PC-3 (cell line): ENCODE measurements around the gene GNG8. TPM values are rescaled to one million over a fixed set of nuclear protein-coding genes. Genes with fewer than 3 reads are reported as not detected.

Experiments used
- ATAC-seq: fragments of 200-7000 bp; cut with Tn5 transposase; 2 replicates; pipeline ENCODE4 v1.9.1; 2020; ENCODE audit warnings: mild to moderate bottlenecking, moderate library complexity
- BruUV-seq: library from RNA; stranded (reverse); fragments of 400-500 nt; replicated peaks from 2 replicates; lab custom pipeline; 2021; lab: Mats Ljungman, UMichigan
- CTCF ChIA-PET: fragments of 300-600 bp; sonication (Branson Sonifier 250); formaldehyde crosslinking; loops from one replicate; lab custom pipeline; 2022; ENCODE audit warnings: antibody characterized with exemption; lab: Charles Lee
- POLR2A ChIA-PET: fragments of 300-600 bp; sonication (Branson Sonifier 250); formaldehyde crosslinking; loops from one replicate; lab custom pipeline; 2022; ENCODE audit warnings: antibody characterized with exemption; ENCODE audit not compliant: unreplicated experiment; lab: Charles Lee
- DNase-seq: peaks from one replicate; pipeline ENCODE4 v3.0.0-alpha.2; 2015
- H2AFZ ChIP-seq: fragments of 300-600 bp; sonication (generic); 2 replicates; pipeline ENCODE4 v1.6.0; 2016; ENCODE audit warnings: antibody characterized with exemption, low read length
- H3F3A ChIP-seq: fragments of 300-600 bp; sonication (generic); one replicate; pipeline ENCODE4 v1.6.0; 2017; ENCODE audit warnings: antibody characterized with exemption, low read length, control low read depth, mild to moderate bottlenecking; ENCODE audit not compliant: unreplicated experiment
- H3K27ac ChIP-seq: fragments of 300-600 bp; sonication (generic); 2 replicates; pipeline ENCODE4 v1.5.1; 2016; ENCODE audit warnings: mild to moderate bottlenecking, low read length
- H3K27me3 ChIP-seq: fragments of 300-600 bp; sonication (generic); 2 replicates; pipeline ENCODE4 v1.6.1; 2016; ENCODE audit warnings: low read length, mixed read lengths
- H3K36me3 ChIP-seq: fragments of 300-600 bp; sonication (generic); 2 replicates; pipeline ENCODE4 v1.6.1; 2016; ENCODE audit warnings: low read depth, mixed run types, low read length, mixed read lengths
- H3K4me1 ChIP-seq: fragments of 300-600 bp; sonication (generic); 2 replicates; pipeline ENCODE4 v1.5.1; 2016; ENCODE audit warnings: low read length; ENCODE audit not compliant: insufficient read depth
- H3K4me2 ChIP-seq: fragments of 300-600 bp; sonication (generic); 2 replicates; pipeline ENCODE4 v1.6.0; 2016; ENCODE audit warnings: low read length
- H3K4me3 ChIP-seq: fragments of 300-600 bp; sonication (generic); 2 replicates; pipeline ENCODE4 v1.5.1; 2016; ENCODE audit warnings: mild to moderate bottlenecking, low read length, mixed read lengths
- H3K79me2 ChIP-seq: fragments of 300-600 bp; sonication (generic); 2 replicates; pipeline ENCODE4 v1.6.1; 2017; ENCODE audit warnings: low read length, mixed read lengths
- H3K9ac ChIP-seq: fragments of 300-600 bp; sonication (generic); 2 replicates; pipeline ENCODE4 v1.6.0; 2016; ENCODE audit warnings: mild to moderate bottlenecking, low read length
- H3K9me2 ChIP-seq: fragments of 300-600 bp; sonication (generic); replicated peaks from 2 replicates; pipeline ENCODE4 v1.6.1; 2016; ENCODE audit warnings: mixed run types, low read length, mixed read lengths
- H3K9me3 ChIP-seq: fragments of 300-600 bp; sonication (generic); 2 replicates; pipeline ENCODE4 v1.6.1; 2016; ENCODE audit warnings: low read length, mixed read lengths
- H4K20me1 ChIP-seq: fragments of 300-600 bp; sonication (generic); 2 replicates; pipeline ENCODE4 v1.6.1; 2016; ENCODE audit warnings: low read length, mixed read lengths
- CTCF ChIP-seq: fragments of 300-600 bp; sonication (generic); conservative IDR thresholded peaks from 2 replicates; pipeline ENCODE4 v1.5.1; 2017; ENCODE audit warnings: antibody characterized with exemption, low read depth, mild to moderate bottlenecking, low read length
- EZH2 ChIP-seq: fragments of 300-600 bp; sonication (generic); IDR thresholded peaks from one replicate; pipeline ENCODE4 v1.6.1; 2017; ENCODE audit warnings: antibody characterized with exemption, mild to moderate bottlenecking, low read length; ENCODE audit not compliant: unreplicated experiment
- EZH2phosphoT487 ChIP-seq: fragments of 300-600 bp; sonication (generic); IDR thresholded peaks from 2 replicates; pipeline ENCODE4 v1.6.1; 2018; ENCODE audit warnings: mild to moderate bottlenecking, antibody characterized with exemption, low read length, borderline replicate concordance
- intact Hi-C: fragments of 100-400 bp; cut with micrococcal nuclease; formaldehyde crosslinking; loops from 2 replicates; pipeline ENCODE4 v1.9.0; 2023
- total RNA-seq: library from RNA; depleted of rRNA; stranded (reverse); fragments of >200 nt; gene quantifications from 2 replicates; pipeline ENCODE4 v1.2.3, GENCODE V29; 2014

GNG8 gene
- total RNA-seq, 1 experiment from 2014 or later: not detected

- ChIA-PET CTCF (interaction anchor here (0.7 to 2.2 kb wide), 3 partner anchors 44 to 258 kb away, joined by 7 to 16 read pairs (median 15); no protein-coding TSS in a partner anchor), POLR2A (interaction anchor here (0.5 to 0.6 kb wide), 2 partner anchors 53 to 63 kb away, joined by 5 to 6 read pairs; no protein-coding TSS in a partner anchor)
- Histone ChIP-seq H3K27me3 (no peaks in the 10 kb centered on the region), H2AFZ (peak within 1 kb of the TSS; percentile 85), H3F3A (no peaks in the 10 kb centered on the region), H3K79me2 (no peaks in the 10 kb centered on the region), H3K4me2 (peak within 1 kb of the TSS; percentile 92), H3K4me1 (peaks cover 9% of the 10 kb centered on the region), H3K9ac (no peak within 1 kb of the TSS), H3K27ac (no peak within 1 kb of the TSS), H3K9me2 (no peaks in the 10 kb centered on the region), H3K36me3 (no peaks in the 10 kb centered on the region), H4K20me1 (no peaks in the 10 kb centered on the region), H3K4me3 (peak within 1 kb of the TSS; percentile 66), H3K9me3 (no peaks in the 10 kb centered on the region)
- intact Hi-C loops: no loop called here
- no TSS peak for BruUV-seq
- ATAC-seq (peak; percentile 95), DNase-seq (peak; percentile 97)
- TF ChIP-seq EZH2phosphoT487: no peak
- TF ChIP-seq CTCF: no peak
- no peak for TF ChIP-seq EZH2
These were observed 25.2 kb upstream of the GNG8 start, which contains the start of gene DACT3 for GRCh38 chr19:46661020-46661731. TSS of gene DACT3 (minus strand) at chr19:46661182. CDS start at chr19:46661064, 118 bp downstream.

GRCh38 chr19:46660551-46661019, 24.6 kb upstream of the GNG8 start:
- no peaks in the 10 kb centered on the region for H3K79me2 ChIP-seq
- peaks cover 9% of the 10 kb centered on the region for H3K4me1 ChIP-seq
- no peak for DNase-seq
- H3K27ac ChIP-seq: no peak overlapping the region
- ChIA-PET POLR2A (interaction anchor here (0.6 kb wide), 1 partner anchor 53 kb away, joined by 6 read pairs; no protein-coding TSS in a partner anchor), CTCF (interaction anchor here (2.0 to 2.2 kb wide), 2 partner anchors 44 to 47 kb away, joined by 15 to 16 read pairs; no protein-coding TSS in a partner anchor)
- H3K9me3 ChIP-seq: no peaks in the 10 kb centered on the region
- no peaks in the 10 kb centered on the region for H3F3A ChIP-seq
- BruUV-seq: no TSS peak
- peak overlapping the region; percentile 89 for H3K4me2 ChIP-seq
- no peak; the same call in 1 of the 2 replicates for ATAC-seq
- TF ChIP-seq EZH2 (no peak), EZH2phosphoT487 (no peak), CTCF (no peak)
- intact Hi-C loops: no loop called here
- H2AFZ ChIP-seq: peak overlapping the region; percentile 85
- H3K36me3 ChIP-seq: no peaks in the 10 kb centered on the region
- no peaks in the 10 kb centered on the region for H4K20me1 ChIP-seq
- H3K9ac ChIP-seq: no peak overlapping the region
- no peaks in the 10 kb centered on the region for H3K27me3 ChIP-seq
- H3K9me2 ChIP-seq: no peaks in the 10 kb centered on the region
- H3K4me3 ChIP-seq: peak overlapping the region; percentile 64
